Natural killer cell (primary cell): Measurements from ENCODE around the gene GOLPH3. TPM values are rescaled to one million over a fixed set of nuclear protein-coding genes. Genes with fewer than 3 reads are reported as not detected.

Source experiments
- ATAC-seq, 3 donors: fragments of 150-1000 bp in 2 of 3; fragments of 200-7000 bp in 1 of 3; cut with Tn5 transposase; 1 replicate in 1 of 3; 2 replicates in 2 of 3; pipeline ENCODE4 v1.10.0; 2021; ENCODE audit warnings: mild to moderate bottlenecking in 2 of 3, moderate library complexity in 2 of 3
- DNase-seq, 2 donors: peaks; one replicate each; pipeline versions ENCODE4 v3.0.0 to v3.0.0-alpha.2; 2013 to 2021; ENCODE audit warnings: mixed read lengths in 1 of 2
- H3K27ac ChIP-seq: one replicate; pipeline ENCODE4 v1.5.1; 2013; ENCODE audit warnings: mild to moderate bottlenecking, low read length
- H3K27me3 ChIP-seq: one replicate; pipeline ENCODE4 v1.6.1; 2013; ENCODE audit warnings: low read length; ENCODE audit not compliant: control insufficient read depth, insufficient read depth
- H3K36me3 ChIP-seq: one replicate; pipeline ENCODE4 v1.6.1; 2013; ENCODE audit warnings: low read length; ENCODE audit not compliant: control insufficient read depth, insufficient read depth
- H3K4me1 ChIP-seq: one replicate; pipeline ENCODE4 v1.6.1; 2013; ENCODE audit warnings: low read length; ENCODE audit not compliant: control insufficient read depth, insufficient read depth
- H3K4me3 ChIP-seq: one replicate; pipeline ENCODE4 v1.5.1; 2013; ENCODE audit warnings: low read length
- H3K9me3 ChIP-seq: one replicate; pipeline ENCODE4 v1.6.1; 2013; ENCODE audit warnings: low read length; ENCODE audit not compliant: control insufficient read depth, insufficient read depth
- H3K27ac Mint-ChIP-seq, 2 donors: one replicate each; pipeline ENCODE4 v1.8.0; 2022; ENCODE audit warnings: mild to moderate bottlenecking in 2 of 2, mixed read lengths in 2 of 2, moderate library complexity in 1 of 2
- H3K27me3 Mint-ChIP-seq, 2 donors: one replicate each; pipeline ENCODE4 v1.8.0; 2022; ENCODE audit warnings: low read depth in 2 of 2, mixed read lengths in 2 of 2
- H3K36me3 Mint-ChIP-seq: one replicate; pipeline ENCODE4 v1.8.0; 2022; ENCODE audit warnings: mixed read lengths
- H3K4me1 Mint-ChIP-seq, 2 donors: one replicate each; pipeline ENCODE4 v1.8.0; 2022; ENCODE audit warnings: mixed read lengths in 2 of 2
- H3K4me3 Mint-ChIP-seq: one replicate; pipeline ENCODE4 v1.8.0; 2022; ENCODE audit warnings: mild to moderate bottlenecking, moderate library complexity, mixed read lengths
- H3K9me3 Mint-ChIP-seq, 2 donors: one replicate each; pipeline ENCODE4 v1.8.0; 2022; ENCODE audit warnings: mixed read lengths in 2 of 2
- WGBS: methylation state at CpG from one replicate; pipeline ENCODE4 v1.1.7; 2013; ENCODE audit warnings: missing lambda C conversion rate; ENCODE audit not compliant: insufficient coverage; 5-methylcytosine and 5-hydroxymethylcytosine counted together
- intact Hi-C: fragments of 100-400 bp; cut with micrococcal nuclease; formaldehyde crosslinking; loops from one replicate; pipeline ENCODE4 v1.14.2; 2022
- total RNA-seq, 4 donors: library from RNA; stranded (reverse); fragments of 120-200 nt in 1 of 4; gene quantifications; one replicate each; pipeline versions ENCODE4 v1.2.3 to v1.2.4, GENCODE V29; 2013 to 2022
- TF ChIP-seq, protein P1 (sequence below): fragments of 200-600 bp; IDR thresholded peaks from one replicate; pipeline ENCODE4 v1.8.0; 2022; ENCODE audit warnings: antibody characterized with exemption

GOLPH3 gene
- total RNA-seq, 3 donors from 2014 or later (not counting 1 experiment from before 2014, with no cell fraction given) = 67.6 to 70.6 (median 69.3) TPM

DNA sequence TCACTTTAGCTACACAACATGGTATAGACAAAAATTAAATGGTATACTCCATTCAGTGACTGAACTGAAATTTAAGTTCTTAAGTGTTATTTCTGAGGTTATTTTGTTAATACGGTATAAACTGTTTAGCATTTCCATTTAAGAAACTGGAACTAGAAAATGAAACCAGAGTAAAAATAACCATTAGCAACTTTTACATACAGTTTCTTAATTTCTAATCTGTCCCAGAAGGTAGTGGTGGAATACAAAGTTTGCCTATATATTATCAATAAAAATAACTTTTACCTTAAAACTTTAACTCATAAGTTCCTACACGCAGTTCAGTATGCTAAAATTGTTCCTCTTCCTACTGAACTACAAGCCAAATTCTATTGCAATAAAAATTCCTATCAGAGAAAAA, 10.3 kb downstream of the GOLPH3 start:
- H3K9me3 ChIP-seq = no peaks in the 10 kb centered on the region
- H3K36me3 ChIP-seq = peaks cover 21% of the 10 kb centered on the region
- ATAC-seq = peak in 1 of 3 donors; percentile 27
- intact Hi-C loops = no loop called here
- 44% methylated on average over 1 of the region's 2 CpGs for WGBS
- no peak overlapping the region for H3K27ac ChIP-seq
- no peaks in the 10 kb centered on the region for H3K36me3 Mint-ChIP-seq
- DNase-seq = no peak
- peaks cover 17% of the 10 kb centered on the region for H3K4me1 ChIP-seq
- TF ChIP-seq, protein P1, sequence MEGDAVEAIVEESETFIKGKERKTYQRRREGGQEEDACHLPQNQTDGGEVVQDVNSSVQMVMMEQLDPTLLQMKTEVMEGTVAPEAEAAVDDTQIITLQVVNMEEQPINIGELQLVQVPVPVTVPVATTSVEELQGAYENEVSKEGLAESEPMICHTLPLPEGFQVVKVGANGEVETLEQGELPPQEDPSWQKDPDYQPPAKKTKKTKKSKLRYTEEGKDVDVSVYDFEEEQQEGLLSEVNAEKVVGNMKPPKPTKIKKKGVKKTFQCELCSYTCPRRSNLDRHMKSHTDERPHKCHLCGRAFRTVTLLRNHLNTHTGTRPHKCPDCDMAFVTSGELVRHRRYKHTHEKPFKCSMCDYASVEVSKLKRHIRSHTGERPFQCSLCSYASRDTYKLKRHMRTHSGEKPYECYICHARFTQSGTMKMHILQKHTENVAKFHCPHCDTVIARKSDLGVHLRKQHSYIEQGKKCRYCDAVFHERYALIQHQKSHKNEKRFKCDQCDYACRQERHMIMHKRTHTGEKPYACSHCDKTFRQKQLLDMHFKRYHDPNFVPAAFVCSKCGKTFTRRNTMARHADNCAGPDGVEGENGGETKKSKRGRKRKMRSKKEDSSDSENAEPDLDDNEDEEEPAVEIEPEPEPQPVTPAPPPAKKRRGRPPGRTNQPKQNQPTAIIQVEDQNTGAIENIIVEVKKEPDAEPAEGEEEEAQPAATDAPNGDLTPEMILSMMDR = no peak
- peaks cover 15 to 22% of the 10 kb centered on the region in 2 donors for H3K4me1 Mint-ChIP-seq
- no peaks in the 10 kb centered on the region for H3K9me3 Mint-ChIP-seq
- no peaks in the 10 kb centered on the region for H3K27me3 Mint-ChIP-seq
- H3K27me3 ChIP-seq = no peaks in the 10 kb centered on the region
- peak overlapping the region; percentile 43 for H3K4me3 Mint-ChIP-seq
- H3K27ac Mint-ChIP-seq = peak overlapping the region; percentile 72 to 77
- H3K4me3 ChIP-seq = no peak overlapping the region

DNA sequence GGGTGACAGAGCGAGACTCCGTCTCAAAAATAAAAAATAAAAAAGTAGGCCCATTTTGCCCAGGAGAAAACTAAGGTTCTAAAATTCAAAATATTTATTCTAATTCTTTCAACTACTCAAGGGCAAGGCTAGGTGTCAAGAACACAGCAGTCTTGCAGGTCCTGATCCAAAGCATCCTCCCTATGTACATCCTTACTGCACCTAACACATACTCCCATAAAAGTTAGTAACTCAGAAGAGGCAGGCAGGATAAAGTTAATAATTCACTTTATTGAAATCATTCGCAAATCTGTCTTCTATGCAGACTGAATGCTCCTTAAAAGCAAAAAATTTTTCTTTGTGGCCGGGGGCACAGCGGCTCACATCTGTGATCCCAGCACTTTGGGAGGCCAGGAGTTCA, 11.1 kb downstream of the GOLPH3 start:
- 98% methylated on average over 5 of the region's 5 CpGs for WGBS
- Mint-ChIP-seq H3K4me1 (peaks cover 7 to 14% of the 10 kb centered on the region in 2 donors), H3K27ac (no peak overlapping the region), H3K9me3 (no peaks in the 10 kb centered on the region), H3K4me3 (no peak overlapping the region), H3K27me3 (no peaks in the 10 kb centered on the region), H3K36me3 (no peaks in the 10 kb centered on the region)
- Histone ChIP-seq H3K4me1 (peaks cover 21% of the 10 kb centered on the region), H3K4me3 (no peak overlapping the region), H3K9me3 (no peaks in the 10 kb centered on the region), H3K27me3 (no peaks in the 10 kb centered on the region), H3K27ac (no peak overlapping the region), H3K36me3 (peaks cover 14% of the 10 kb centered on the region)
- intact Hi-C loops = no loop called here
- ATAC-seq (no peak), DNase-seq (no peak)
- TF ChIP-seq, protein P1 = no peak

DNA sequence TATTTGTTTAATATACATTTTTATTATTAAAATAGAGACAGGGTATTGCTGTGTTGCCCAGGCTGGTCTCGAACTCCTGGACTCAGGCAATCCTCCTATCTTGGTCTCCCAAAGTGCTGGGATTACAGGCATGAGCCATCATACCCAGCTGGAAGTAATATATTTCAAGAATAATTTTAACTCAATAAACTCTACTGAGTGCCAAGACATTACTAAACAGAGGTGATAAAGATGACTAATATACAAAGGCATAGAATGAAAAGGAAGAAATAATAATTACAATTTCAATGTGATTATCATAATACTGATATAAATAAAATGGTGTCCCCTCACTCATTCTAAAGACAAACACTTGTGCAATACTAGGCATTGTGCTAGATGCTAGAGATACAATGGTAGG, 13.9 kb downstream of the GOLPH3 start:
- ATAC-seq (no peak), DNase-seq (no peak)
- H3K27me3 Mint-ChIP-seq = no peaks in the 10 kb centered on the region
- Histone ChIP-seq H3K4me3 (no peak overlapping the region), H3K27me3 (no peaks in the 10 kb centered on the region), H3K36me3 (peaks cover 2% of the 10 kb centered on the region), H3K4me1 (peaks cover 28% of the 10 kb centered on the region), H3K27ac (no peak overlapping the region), H3K9me3 (no peaks in the 10 kb centered on the region)
- WGBS = no CpG with 5 or more reads among the region's 1 CpG
- no peaks in the 10 kb centered on the region for H3K36me3 Mint-ChIP-seq
- H3K9me3 Mint-ChIP-seq = no peaks in the 10 kb centered on the region
- H3K4me3 Mint-ChIP-seq = no peak overlapping the region
- no peak overlapping the region for H3K27ac Mint-ChIP-seq
- TF ChIP-seq, protein P1 = no peak
- intact Hi-C loops = no loop called here
- peaks cover 7 to 14% of the 10 kb centered on the region in 2 donors for H3K4me1 Mint-ChIP-seq
